ENCODE measurements around the gene MINDY4.

The MINDY4 gene

DNA sequence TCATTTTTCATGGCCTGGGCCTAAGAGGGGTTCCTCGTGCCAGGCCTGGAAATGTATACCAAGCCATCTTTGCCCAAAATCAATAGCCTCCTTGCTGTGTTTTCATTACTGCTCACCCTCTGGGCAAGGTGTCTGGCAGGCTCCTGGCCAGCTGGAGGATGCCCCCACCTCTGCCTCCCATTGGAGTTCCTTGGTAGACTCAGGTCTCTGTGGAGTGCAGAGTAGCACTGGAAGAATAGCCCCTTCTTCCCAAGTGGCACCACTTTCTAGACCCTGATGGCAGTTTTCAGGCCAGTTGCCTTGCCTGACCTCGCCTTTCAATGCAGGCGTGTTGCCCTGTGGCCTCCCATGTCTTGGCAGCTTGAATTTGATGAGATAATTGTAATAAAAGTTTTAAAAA is 84.7 kb downstream of the MINDY4 start:
- no peak overlapping the region for H3K4me3 ChIP-seq (ENCODE audit: low read depth, low read length)
- H3K4me1 ChIP-seq (ENCODE audit: control insufficient read depth, insufficient read depth, low read length) = peaks cover 2% of the 10 kb centered on the region
- no peak overlapping the region for H3K9ac ChIP-seq (ENCODE audit: low read depth, low read length)
- H3K9me3 ChIP-seq (ENCODE audit: control insufficient read depth, insufficient read depth, low read length) = no peaks in the 10 kb centered on the region
- no peaks in the 10 kb centered on the region for H3K27me3 ChIP-seq (ENCODE audit: control insufficient read depth, insufficient read depth, low read length)
- H3K36me3 ChIP-seq (ENCODE audit: control insufficient read depth, insufficient read depth, low read length) = peaks cover 3% of the 10 kb centered on the region

DNA sequence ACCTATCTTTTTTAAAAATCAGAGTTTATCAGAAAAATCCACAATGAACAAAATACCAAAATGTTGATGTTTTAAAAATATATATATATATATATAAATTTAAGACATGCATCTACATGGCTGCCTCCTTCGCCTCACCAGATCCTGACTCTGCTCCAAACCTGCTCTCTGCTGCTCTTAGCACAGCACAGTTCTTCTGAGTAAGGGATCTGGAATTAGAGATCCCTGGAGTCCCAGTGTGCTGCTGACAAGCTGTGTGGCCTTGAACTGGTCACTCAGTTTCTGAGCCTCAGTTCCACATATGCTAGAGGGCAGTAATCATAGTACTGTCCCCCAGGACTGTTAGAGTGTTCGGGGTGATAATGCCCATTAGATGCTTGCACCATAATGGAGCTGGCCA is 87.4 kb downstream of the MINDY4 start:
- no peak overlapping the region for H3K4me3 ChIP-seq (ENCODE audit: low read depth, low read length)
- no peaks in the 10 kb centered on the region for H3K4me1 ChIP-seq (ENCODE audit: control insufficient read depth, insufficient read depth, low read length)
- no peaks in the 10 kb centered on the region for H3K27me3 ChIP-seq (ENCODE audit: control insufficient read depth, insufficient read depth, low read length)

DNA sequence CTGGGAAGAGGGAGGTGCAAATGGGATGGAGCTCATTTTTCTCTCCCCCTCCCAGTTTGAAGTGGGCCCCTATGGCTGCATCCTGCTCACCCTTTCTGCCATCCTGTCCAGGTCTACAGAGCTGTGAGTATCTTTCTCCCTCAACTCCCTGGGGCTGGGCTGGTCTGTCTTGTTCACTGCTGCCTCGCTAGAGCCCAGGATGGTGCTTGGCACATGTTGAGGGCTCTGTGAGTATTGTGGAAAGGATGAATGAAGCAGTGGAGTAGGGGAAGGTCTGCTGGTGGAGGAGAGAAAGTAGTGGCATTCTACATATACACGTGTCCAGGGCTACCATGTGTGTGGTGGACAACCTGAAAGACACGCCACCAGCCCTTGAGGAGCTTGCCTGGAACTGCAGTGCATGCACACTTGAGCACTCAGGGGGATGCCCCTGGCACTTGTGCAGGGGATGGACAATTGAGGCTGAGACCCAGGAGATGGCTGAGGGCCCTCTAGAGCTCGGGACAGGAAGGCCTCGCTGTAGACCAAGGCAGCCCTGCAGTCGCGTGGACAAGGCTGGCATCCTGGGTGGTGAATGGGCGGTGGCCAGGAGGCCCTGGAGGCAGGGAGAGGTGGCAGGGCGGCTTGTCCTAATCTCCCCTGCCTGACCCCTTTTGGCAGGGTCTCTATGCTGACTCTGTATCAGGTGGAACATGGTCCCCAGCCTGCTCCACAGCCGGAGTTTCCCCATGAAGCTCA is 88.2 kb downstream of the MINDY4 start:
- Histone ChIP-seq H3K4me3 (ENCODE audit: low read depth, low read length) (no peak overlapping the region), H3K36me3 (ENCODE audit: control insufficient read depth, insufficient read depth, low read length) (no peaks in the 10 kb centered on the region), H3K9ac (ENCODE audit: low read depth, low read length) (no peak overlapping the region), H3K9me3 (ENCODE audit: control insufficient read depth, insufficient read depth, low read length) (no peaks in the 10 kb centered on the region), H3K4me1 (ENCODE audit: control insufficient read depth, insufficient read depth, low read length) (no peaks in the 10 kb centered on the region), H3K27me3 (ENCODE audit: control insufficient read depth, insufficient read depth, low read length) (no peaks in the 10 kb centered on the region)

More for the DNA sequence above, 87.4 kb downstream of the MINDY4 start:
- Histone ChIP-seq H3K9ac (ENCODE audit: low read depth, low read length) (no peak overlapping the region), H3K9me3 (ENCODE audit: control insufficient read depth, insufficient read depth, low read length) (no peaks in the 10 kb centered on the region), H3K36me3 (ENCODE audit: control insufficient read depth, insufficient read depth, low read length) (no peaks in the 10 kb centered on the region)

DNA sequence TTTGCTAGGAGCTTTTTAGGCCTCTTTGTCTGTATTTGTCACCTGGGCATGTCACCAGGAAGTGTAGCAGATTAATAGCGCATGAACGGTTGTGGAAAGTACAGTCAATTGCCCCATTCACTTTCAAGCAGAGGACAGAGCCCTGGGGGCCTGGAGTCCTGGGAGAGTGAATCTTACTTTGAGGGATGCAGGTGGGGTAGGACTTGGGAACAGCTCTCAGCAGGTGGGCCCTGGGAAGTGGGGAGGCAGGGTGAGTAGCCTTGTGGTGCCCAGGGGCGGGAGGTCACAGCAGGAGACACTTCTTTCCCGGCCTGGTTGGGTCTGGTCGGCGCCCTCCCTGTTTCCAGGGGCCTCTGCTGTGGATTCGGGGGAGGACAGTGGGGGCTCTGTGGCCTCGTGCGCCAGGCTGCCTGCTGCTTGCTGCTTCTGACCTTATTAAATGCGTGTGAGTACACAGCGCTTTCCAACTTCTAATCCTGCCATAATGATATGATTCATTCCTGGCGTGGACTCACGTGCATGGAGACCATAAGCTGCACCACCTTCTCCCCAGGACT is 88.8 kb downstream of the MINDY4 start:
- Histone ChIP-seq H3K4me3 (ENCODE audit: low read depth, low read length) (no peak overlapping the region), H3K4me1 (ENCODE audit: control insufficient read depth, insufficient read depth, low read length) (no peaks in the 10 kb centered on the region), H3K9ac (ENCODE audit: low read depth, low read length) (no peak overlapping the region), H3K9me3 (ENCODE audit: control insufficient read depth, insufficient read depth, low read length) (no peaks in the 10 kb centered on the region), H3K36me3 (ENCODE audit: control insufficient read depth, insufficient read depth, low read length) (no peaks in the 10 kb centered on the region), H3K27me3 (ENCODE audit: control insufficient read depth, insufficient read depth, low read length) (no peaks in the 10 kb centered on the region)

DNA sequence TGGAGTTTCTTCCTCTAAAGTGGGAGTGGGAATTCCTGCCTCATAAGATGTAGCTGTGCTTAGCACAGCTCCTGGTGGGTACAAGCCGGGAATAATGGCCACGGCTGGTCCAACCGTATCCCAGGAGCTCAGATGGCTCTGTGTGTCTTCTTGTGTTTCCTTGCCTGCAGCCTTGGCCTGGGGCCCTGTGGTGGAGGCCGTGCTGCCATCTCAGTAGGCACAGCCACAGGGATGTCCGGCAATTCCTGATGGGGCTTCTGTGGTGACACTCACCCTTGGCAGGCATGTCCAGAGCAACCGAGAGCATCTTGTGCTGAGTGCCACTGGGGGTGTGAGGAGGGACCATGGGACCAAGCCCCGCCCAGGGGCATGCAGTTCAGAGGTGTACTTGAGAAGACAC is 90.4 kb downstream of the MINDY4 start:
- H3K9me3 ChIP-seq (ENCODE audit: control insufficient read depth, insufficient read depth, low read length) = no peaks in the 10 kb centered on the region
- H3K4me3 ChIP-seq (ENCODE audit: low read depth, low read length) = no peak overlapping the region
- no peaks in the 10 kb centered on the region for H3K4me1 ChIP-seq (ENCODE audit: control insufficient read depth, insufficient read depth, low read length)
- H3K9ac ChIP-seq (ENCODE audit: low read depth, low read length) = no peak overlapping the region
- H3K36me3 ChIP-seq (ENCODE audit: control insufficient read depth, insufficient read depth, low read length) = no peaks in the 10 kb centered on the region
- H3K27me3 ChIP-seq (ENCODE audit: control insufficient read depth, insufficient read depth, low read length) = no peaks in the 10 kb centered on the region

DNA sequence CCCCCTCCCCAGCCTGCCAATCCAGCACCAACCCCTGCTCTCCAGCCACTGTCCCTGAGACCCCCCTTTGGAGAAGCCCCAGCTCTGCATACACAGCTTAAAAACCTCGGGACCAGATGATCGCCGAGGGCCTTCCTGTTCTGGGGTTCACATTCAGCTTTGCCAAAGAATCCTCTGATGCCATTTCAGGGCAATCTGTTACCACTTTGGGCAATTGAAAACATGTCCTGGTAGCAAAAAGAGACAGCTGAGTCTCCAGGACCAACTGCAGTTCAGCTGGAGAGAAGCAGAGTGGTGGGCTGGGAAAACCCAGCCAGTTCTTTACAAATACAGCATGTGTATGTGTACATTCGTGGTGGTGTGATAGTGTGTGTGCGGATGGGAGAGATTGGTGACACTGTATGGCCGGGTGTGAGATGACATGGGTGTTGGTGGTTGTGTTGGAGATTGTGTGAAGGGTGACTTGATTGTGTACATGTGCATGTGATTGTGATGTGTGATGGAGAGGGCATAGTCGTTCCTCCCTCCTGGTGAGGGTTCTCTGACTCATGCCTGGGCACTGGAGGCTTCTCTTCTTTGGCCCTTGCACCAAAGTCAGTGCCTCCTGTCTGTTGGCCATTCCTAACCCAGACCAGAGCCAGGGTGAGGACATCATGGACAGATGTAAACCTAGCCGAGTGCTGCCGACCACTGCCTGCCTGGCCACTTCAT is 91.9 kb downstream of the MINDY4 start:
- H3K9ac ChIP-seq (ENCODE audit: low read depth, low read length) = no peak overlapping the region
- no peaks in the 10 kb centered on the region for H3K36me3 ChIP-seq (ENCODE audit: control insufficient read depth, insufficient read depth, low read length)

DNA sequence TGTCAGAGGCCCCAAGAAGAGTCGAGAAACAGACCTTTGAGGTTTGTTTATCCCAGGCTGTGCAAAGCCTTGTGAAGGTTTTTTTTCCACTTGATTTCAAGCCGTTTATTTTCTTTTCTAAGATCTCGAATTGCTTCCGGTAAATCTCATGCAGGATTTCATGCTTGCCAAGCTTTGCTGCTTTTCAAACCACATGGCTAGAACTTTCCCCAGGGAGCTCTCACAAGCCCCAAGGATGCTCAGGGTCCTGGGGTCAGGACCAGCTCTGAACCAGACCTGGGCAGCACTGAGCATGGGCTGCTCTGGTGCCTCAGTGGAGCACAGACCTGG is 92.5 kb downstream of the MINDY4 start:
- no peak overlapping the region for H3K9ac ChIP-seq (ENCODE audit: low read depth, low read length)
- H3K4me1 ChIP-seq (ENCODE audit: control insufficient read depth, insufficient read depth, low read length) = no peaks in the 10 kb centered on the region
- H3K4me3 ChIP-seq (ENCODE audit: low read depth, low read length) = no peak overlapping the region
- no peaks in the 10 kb centered on the region for H3K36me3 ChIP-seq (ENCODE audit: control insufficient read depth, insufficient read depth, low read length)
- H3K9me3 ChIP-seq (ENCODE audit: control insufficient read depth, insufficient read depth, low read length) = no peaks in the 10 kb centered on the region
- H3K27me3 ChIP-seq (ENCODE audit: control insufficient read depth, insufficient read depth, low read length) = no peaks in the 10 kb centered on the region

More for the DNA sequence above, 91.9 kb downstream of the MINDY4 start:
- Histone ChIP-seq H3K4me1 (ENCODE audit: control insufficient read depth, insufficient read depth, low read length) (no peaks in the 10 kb centered on the region), H3K4me3 (ENCODE audit: low read depth, low read length) (no peak overlapping the region), H3K27me3 (ENCODE audit: control insufficient read depth, insufficient read depth, low read length) (no peaks in the 10 kb centered on the region), H3K9me3 (ENCODE audit: control insufficient read depth, insufficient read depth, low read length) (no peaks in the 10 kb centered on the region)

DNA sequence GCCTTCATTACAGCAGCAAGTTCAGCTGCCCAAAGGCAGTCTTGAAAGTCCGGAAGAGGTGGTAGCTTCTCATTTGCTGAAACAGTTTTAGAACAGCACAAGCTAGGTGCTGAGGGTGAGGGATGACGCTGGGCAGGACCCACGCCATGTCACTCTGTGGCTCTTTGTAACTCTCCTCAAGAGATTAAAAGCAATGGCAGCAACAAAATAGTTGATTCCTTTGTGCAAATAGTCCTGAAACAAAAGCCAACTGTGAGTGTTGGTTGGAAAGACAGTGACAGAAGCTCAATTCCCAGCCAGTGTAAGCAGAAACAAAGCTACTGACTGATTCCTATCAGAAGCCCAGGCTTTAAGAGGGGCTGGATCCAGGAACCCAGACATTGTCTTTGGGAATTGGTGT is 92.9 kb downstream of the MINDY4 start:
- Histone ChIP-seq H3K9me3 (ENCODE audit: control insufficient read depth, insufficient read depth, low read length) (no peaks in the 10 kb centered on the region), H3K4me1 (ENCODE audit: control insufficient read depth, insufficient read depth, low read length) (no peaks in the 10 kb centered on the region), H3K36me3 (ENCODE audit: control insufficient read depth, insufficient read depth, low read length) (no peaks in the 10 kb centered on the region), H3K27me3 (ENCODE audit: control insufficient read depth, insufficient read depth, low read length) (no peaks in the 10 kb centered on the region), H3K9ac (ENCODE audit: low read depth, low read length) (no peak overlapping the region), H3K4me3 (ENCODE audit: low read depth, low read length) (no peak overlapping the region)

DNA sequence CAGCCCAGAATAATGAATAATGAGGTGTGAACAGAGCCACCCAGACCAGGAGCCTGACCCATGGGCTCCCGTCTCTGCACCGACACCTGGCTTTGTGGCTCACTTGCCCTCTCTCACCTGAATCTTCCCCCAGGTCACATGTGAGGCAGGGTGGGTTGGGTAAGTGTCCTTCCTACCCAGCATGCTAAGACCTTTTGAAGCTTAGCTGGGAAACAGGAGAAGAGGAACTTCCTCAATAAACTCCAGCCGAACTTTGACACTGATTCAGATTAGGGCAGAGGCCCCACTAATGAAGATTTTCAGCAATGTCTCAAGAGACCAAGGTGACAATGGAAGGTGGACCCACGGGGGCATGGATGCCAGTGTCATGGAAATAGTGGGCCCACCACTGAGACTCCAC is 93.9 kb downstream of the MINDY4 start:
- no peaks in the 10 kb centered on the region for H3K36me3 ChIP-seq (ENCODE audit: control insufficient read depth, insufficient read depth, low read length)
- no peaks in the 10 kb centered on the region for H3K4me1 ChIP-seq (ENCODE audit: control insufficient read depth, insufficient read depth, low read length)
- no peaks in the 10 kb centered on the region for H3K27me3 ChIP-seq (ENCODE audit: control insufficient read depth, insufficient read depth, low read length)
- H3K9me3 ChIP-seq (ENCODE audit: control insufficient read depth, insufficient read depth, low read length) = no peaks in the 10 kb centered on the region
- H3K4me3 ChIP-seq (ENCODE audit: low read depth, low read length) = no peak overlapping the region
- no peak overlapping the region for H3K9ac ChIP-seq (ENCODE audit: low read depth, low read length)

DNA sequence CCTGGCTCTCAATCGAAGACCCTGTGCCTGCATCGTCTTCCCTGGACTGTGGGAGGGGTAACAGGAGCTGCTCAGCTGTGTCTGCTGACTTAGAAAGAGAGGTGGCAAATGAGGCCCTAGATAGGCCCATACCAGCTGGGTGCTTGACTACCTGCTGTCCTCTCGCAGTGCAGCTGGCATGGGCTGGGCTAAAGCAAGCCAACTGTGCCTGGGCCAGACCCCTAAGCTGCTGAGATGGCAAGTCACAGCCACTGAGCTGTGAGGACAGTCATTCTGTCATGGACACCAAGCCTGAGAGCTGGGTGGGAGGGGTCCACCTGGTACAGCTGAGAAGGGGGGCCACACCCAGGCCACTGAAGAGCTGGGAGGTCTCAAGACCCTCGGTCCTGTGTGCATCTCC is 94.6 kb downstream of the MINDY4 start:
- Histone ChIP-seq H3K4me3 (ENCODE audit: low read depth, low read length) (no peak overlapping the region), H3K9ac (ENCODE audit: low read depth, low read length) (no peak overlapping the region), H3K4me1 (ENCODE audit: control insufficient read depth, insufficient read depth, low read length) (no peaks in the 10 kb centered on the region), H3K9me3 (ENCODE audit: control insufficient read depth, insufficient read depth, low read length) (no peaks in the 10 kb centered on the region), H3K27me3 (ENCODE audit: control insufficient read depth, insufficient read depth, low read length) (no peaks in the 10 kb centered on the region), H3K36me3 (ENCODE audit: control insufficient read depth, insufficient read depth, low read length) (no peaks in the 10 kb centered on the region)

DNA sequence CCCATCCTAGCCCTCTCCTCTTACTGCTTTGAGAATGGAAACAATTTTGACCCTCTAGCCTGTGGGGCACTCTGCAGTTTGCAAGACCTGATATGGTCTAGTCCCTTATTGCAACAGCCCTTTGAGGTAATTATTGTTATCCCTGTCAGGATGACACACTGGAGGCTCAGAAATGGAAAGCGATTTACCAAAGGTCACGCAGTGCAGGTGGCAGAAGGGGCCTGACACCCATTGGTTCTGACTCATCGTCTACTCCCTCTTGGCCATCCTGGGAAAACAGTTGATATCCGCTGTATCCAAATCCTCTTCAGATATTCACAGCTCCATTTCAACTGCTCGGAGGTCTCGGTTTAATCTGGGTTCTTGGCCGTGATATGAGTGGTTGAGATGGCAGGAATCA is 95.7 kb downstream of the MINDY4 start:
- Histone ChIP-seq H3K9me3 (ENCODE audit: control insufficient read depth, insufficient read depth, low read length) (no peaks in the 10 kb centered on the region), H3K9ac (ENCODE audit: low read depth, low read length) (no peak overlapping the region), H3K36me3 (ENCODE audit: control insufficient read depth, insufficient read depth, low read length) (peaks cover 2% of the 10 kb centered on the region), H3K4me3 (ENCODE audit: low read depth, low read length) (no peak overlapping the region), H3K27me3 (ENCODE audit: control insufficient read depth, insufficient read depth, low read length) (no peaks in the 10 kb centered on the region), H3K4me1 (ENCODE audit: control insufficient read depth, insufficient read depth, low read length) (no peaks in the 10 kb centered on the region)

DNA sequence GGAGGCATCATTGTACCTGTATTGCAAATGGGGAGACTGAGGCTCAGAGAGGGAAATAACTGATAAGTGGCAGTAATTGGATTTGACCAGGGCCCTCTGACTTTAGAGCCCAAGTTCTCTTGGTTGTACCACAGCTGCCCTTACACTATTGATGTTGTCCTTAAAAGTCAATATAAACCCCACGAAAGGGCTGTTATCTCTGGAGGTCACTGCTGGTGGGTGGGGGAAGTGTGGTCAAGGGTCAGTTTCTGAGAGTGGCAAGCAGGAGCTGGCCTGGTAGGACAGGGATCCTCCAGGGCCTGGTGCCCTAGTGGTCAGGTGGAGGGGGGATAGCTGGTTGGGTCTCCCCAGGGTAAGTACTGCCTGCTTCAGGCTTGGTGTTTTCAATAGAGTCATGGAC is 96.3 kb downstream of the MINDY4 start:
- Histone ChIP-seq H3K9me3 (ENCODE audit: control insufficient read depth, insufficient read depth, low read length) (no peaks in the 10 kb centered on the region), H3K9ac (ENCODE audit: low read depth, low read length) (no peak overlapping the region), H3K27me3 (ENCODE audit: control insufficient read depth, insufficient read depth, low read length) (no peaks in the 10 kb centered on the region), H3K4me1 (ENCODE audit: control insufficient read depth, insufficient read depth, low read length) (no peaks in the 10 kb centered on the region), H3K4me3 (ENCODE audit: low read depth, low read length) (no peak overlapping the region), H3K36me3 (ENCODE audit: control insufficient read depth, insufficient read depth, low read length) (peaks cover 2% of the 10 kb centered on the region)

All from iPS-15b (cell line).